VCaP (cell line): ENCODE results near the gene FGR.

Experiments
- H3K27ac ChIP-seq: fragments of 450-650 bp; 2 replicates; pipeline ENCODE4 v1.5.1; 2017
- TF ChIP-seq, protein P1 (sequence below): fragments of 450-650 bp; conservative IDR thresholded peaks from 2 replicates; pipeline ENCODE4 v1.5.1; 2017; ENCODE audit warnings: mild to moderate bottlenecking, moderate library complexity

The FGR gene

DNA sequence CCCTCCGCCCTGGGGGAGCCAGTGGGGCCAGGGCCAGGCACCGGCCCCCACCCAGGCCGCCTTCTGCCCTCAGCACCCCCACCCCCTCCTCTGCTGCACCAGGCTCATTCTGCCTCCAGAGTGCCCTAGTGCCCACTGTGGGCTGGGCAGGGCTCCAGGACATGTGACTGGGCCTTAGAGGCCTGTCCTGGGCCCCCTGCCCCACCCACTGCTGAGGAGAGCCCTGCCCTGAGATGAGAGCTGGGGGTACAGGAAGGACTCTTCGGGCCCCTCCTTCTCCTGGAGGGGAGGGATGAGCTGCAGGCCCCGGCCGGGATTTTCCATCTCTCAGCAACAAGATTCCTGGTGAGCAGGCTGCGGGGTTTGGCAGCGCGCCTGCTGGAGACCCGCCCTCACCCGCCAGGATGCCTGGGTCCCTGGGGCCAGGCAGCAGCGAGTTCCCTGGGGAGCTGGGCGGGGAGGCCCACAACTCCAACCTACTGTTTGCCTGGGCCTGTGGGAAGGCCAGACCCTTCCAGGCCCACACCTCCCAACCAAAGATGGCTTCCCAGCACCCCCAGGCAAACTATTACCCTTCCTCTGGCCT is 45.1 kb downstream of the FGR start:
- H3K27ac ChIP-seq, result peak overlapping the region; percentile 47; the same call in 1 of the 2 replicates
- TF ChIP-seq, protein P1, sequence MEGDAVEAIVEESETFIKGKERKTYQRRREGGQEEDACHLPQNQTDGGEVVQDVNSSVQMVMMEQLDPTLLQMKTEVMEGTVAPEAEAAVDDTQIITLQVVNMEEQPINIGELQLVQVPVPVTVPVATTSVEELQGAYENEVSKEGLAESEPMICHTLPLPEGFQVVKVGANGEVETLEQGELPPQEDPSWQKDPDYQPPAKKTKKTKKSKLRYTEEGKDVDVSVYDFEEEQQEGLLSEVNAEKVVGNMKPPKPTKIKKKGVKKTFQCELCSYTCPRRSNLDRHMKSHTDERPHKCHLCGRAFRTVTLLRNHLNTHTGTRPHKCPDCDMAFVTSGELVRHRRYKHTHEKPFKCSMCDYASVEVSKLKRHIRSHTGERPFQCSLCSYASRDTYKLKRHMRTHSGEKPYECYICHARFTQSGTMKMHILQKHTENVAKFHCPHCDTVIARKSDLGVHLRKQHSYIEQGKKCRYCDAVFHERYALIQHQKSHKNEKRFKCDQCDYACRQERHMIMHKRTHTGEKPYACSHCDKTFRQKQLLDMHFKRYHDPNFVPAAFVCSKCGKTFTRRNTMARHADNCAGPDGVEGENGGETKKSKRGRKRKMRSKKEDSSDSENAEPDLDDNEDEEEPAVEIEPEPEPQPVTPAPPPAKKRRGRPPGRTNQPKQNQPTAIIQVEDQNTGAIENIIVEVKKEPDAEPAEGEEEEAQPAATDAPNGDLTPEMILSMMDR, result no peak

DNA sequence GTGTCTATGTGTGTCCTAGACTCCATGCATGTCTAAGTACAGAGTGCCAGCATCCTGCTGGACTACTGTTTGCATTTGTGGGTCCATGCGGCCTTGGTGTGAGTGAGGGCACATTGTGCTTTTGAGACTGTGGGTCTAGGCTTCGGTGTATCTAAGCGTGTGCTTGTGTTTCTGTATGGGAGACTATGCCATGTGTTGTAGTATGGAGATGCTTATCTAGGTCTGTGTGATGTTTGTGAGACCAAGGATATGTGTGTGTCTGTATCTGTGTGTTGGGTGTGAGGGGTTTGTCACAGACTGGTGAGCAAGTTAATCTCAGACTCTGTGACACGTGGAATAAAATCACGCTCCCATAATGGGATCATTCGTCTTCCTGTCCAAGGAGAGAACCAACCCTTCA is 45.5 kb downstream of the FGR start:
- H3K27ac ChIP-seq, result peak overlapping the region; percentile 47; the same call in 1 of the 2 replicates
- TF ChIP-seq, protein P1, result no peak

DNA sequence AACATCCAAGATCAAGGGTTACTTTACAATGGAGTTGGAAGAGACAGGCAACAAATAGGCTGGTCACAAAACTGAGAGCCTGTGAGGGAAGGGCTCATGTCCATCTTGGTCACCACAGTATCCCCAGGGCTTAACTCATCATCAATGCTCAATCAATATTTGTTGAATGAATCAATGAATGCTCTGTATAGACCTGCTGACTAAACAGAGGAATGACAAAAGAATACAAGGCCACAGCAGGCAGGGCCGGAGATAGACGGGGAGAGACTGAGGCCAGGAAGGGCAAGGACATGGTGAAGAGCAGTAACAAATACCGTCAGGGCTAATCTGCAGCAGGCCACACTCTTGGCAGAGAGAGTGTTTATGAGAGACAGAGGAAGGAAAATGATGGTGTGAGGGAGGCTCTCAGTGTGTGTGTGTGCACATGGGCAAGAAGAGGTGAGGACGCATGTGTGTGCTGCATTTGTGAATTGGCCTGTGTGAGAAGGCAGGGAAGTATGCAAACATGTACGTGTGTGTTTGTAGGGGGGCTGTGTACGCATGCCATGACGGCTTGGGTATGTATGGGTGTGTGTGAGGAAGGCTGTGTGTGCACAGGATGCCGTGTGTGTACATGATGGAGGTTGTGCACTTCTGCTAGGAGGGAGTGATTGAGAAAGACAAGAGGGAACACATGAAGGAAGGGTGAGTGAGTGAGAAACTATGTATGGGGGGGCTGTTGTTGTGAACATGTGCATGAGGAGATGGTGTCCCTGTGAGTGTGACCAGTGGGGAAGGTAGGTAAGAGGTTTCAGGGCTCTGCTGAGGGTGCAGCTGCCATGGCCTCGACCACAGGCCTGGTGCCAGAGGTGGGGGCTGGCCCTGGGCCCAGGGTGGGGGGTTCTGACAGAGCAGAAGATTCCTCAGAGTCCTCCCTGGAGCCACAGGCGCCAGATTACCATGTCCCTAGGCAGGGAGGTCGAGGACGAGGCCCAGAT is 46.4 kb downstream of the FGR start:
- no peak overlapping the region for H3K27ac ChIP-seq

DNA sequence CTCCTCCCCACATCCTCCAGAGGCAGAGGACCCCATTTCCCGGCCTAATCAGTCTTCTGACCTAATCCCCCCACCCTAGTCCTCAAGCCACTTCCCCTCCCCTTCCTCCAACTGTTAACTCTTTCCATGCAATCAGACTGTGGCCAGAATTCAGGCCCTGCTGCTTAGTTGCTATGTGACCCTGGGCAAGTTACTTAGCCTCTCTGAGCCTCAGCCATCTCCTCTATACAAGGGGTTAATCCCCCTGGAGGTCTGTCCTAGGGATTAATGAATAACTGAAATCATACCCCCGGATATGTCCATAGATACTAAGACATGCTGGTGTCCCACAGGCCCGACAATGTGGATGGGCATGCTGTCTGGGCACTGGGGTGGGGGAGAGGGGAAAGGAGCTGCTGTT is 49.3 kb downstream of the FGR start:
- no peak overlapping the region for H3K27ac ChIP-seq
- TF ChIP-seq, protein P1, result no peak

More for the DNA sequence above, 46.4 kb downstream of the FGR start:
- TF ChIP-seq, protein P1, result no peak

DNA sequence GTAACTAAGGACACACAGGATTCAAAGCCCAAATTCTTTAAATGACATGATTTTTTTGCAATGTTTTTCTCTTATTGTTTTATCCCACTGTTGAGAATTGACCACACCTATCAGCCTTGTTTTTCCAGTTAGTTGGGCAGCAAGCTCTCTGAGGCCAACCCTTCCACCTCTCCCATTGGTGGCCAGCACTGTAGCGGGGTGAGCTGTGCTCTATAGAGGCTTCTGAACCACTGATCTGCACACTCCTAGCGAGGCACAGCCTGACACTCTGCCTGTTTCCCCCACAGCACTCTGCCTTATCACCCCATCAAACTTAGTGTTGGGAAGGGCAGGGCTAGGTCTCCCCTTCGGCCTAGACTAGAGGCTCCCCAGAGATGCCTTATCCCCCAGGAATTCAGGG is 50.5 kb downstream of the FGR start:
- no peak overlapping the region for H3K27ac ChIP-seq
- TF ChIP-seq, protein P1, result no peak

DNA sequence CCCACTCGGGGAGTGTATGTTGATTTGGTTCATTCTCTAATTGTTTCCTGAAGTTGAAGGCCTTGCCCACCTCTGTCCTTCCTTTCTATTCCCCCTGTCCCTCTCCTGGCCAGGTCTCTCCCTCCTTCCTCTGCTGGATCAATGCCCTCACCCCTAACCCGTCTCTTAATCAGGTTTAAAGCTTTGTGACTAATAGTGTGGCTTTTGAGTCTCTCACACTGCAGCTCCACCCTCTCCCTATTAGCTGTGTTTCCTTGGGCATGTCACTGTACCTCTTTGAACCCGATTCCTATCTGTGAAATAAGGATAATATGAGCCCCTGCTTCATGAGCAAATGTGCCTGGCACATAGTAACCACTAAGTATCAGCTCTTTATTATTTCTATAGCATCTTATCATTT is 51.5 kb downstream of the FGR start:
- no peak overlapping the region for H3K27ac ChIP-seq
- TF ChIP-seq, protein P1, result no peak

DNA sequence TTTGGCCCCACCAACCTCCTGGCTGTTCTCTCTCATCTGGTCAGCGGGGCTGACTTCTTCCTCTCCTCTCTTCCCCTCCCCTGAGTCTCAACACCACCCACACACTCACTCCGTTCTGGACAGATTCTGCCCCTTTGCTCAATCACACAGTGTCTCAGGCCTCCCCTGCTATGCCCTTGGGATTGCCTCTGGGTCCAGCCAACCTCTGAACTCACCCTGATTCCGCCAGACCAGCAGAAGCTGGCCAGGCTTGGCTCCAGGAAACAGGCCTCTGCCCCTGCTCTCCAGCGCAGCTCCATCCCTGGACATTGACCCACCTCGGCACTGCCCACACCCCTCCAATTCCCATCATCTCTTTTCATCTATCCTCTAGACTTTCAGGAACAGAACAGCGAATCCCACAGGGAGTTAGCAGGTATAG is 53.2 kb downstream of the FGR start:
- no peak overlapping the region for H3K27ac ChIP-seq
- TF ChIP-seq, protein P1, result no peak
